HG02870 (cell line): ENCODE data around the gene STH.
"Not testable (repeated sequence)": the region's sequence is repeated elsewhere in the genome, so short reads cannot be mapped to it uniquely, and the experiment has no call there.

Experiments
- ATAC-seq: cut with Tn5 transposase; IDR thresholded peaks from one replicate; pipeline ENCODE4 v1.9.1; 2021; ENCODE audit warnings: mild to moderate bottlenecking, moderate library complexity; ENCODE audit not compliant: unreplicated experiment

STH gene

GRCh38 chr17:46002311-46002972 lies 3.4 kb downstream of the STH start:
- ATAC-seq, result no peak

- ATAC-seq, result no peak
These were observed 3.9 kb downstream of the STH start for GRCh38 chr17:46002973-46003316.

GRCh38 chr17:46003907-46004748 lies 5.1 kb downstream of the STH start:
- no peak for ATAC-seq

GRCh38 chr17:46006082-46006481 lies 7.0 kb downstream of the STH start:
- not testable (repeated sequence) for ATAC-seq

GRCh38 chr17:46007461-46007965 lies 8.5 kb downstream of the STH start:
- ATAC-seq, result no peak

GRCh38 chr17:46008591-46008990 lies 9.5 kb downstream of the STH start:
- no peak for ATAC-seq

GRCh38 chr17:46009681-46010596 lies 10.9 kb downstream of the STH start:
- no peak for ATAC-seq

GRCh38 chr17:46010597-46011186 lies 11.6 kb downstream of the STH start:
- ATAC-seq, result no peak

- ATAC-seq, result no peak
These were observed 12.9 kb downstream of the STH start for GRCh38 chr17:46011711-46012505.

GRCh38 chr17:46012506-46013079 lies 13.5 kb downstream of the STH start:
- ATAC-seq, result no peak

GRCh38 chr17:46013127-46013501 lies 14.1 kb downstream of the STH start:
- ATAC-seq, result no peak

- ATAC-seq, result no peak
These were observed 14.6 kb downstream of the STH start for GRCh38 chr17:46013502-46014165.

- not testable (repeated sequence) for ATAC-seq
These were observed 20.4 kb downstream of the STH start for GRCh38 chr17:46019408-46019925.

- no peak for ATAC-seq
These were observed 21.1 kb downstream of the STH start for GRCh38 chr17:46020023-46020761.

GRCh38 chr17:46020998-46021397 lies 21.9 kb downstream of the STH start:
- no peak for ATAC-seq

- not testable (repeated sequence) for ATAC-seq
These were observed 24.3 kb downstream of the STH start for GRCh38 chr17:46023366-46023765.

- no peak for ATAC-seq
These were observed 24.8 kb downstream of the STH start for GRCh38 chr17:46023783-46024388.

GRCh38 chr17:46024590-46024989 lies 25.5 kb downstream of the STH start:
- ATAC-seq, result no peak
